ENCODE data around the gene UBE2D4. TPM values are rescaled to one million over a fixed set of nuclear protein-coding genes. Genes with fewer than 3 reads are reported as not detected.
"Not testable (repeated sequence)": the region's sequence is repeated elsewhere in the genome, so short reads cannot be mapped to it uniquely, and the experiment has no call there.

UBE2D4 gene
- total and polyA plus RNA-seq, 2 donors (not counting 3 experiments of a cell fraction or from before 2014, with no cell fraction given) = 11.3 to 19.8 TPM

DNA sequence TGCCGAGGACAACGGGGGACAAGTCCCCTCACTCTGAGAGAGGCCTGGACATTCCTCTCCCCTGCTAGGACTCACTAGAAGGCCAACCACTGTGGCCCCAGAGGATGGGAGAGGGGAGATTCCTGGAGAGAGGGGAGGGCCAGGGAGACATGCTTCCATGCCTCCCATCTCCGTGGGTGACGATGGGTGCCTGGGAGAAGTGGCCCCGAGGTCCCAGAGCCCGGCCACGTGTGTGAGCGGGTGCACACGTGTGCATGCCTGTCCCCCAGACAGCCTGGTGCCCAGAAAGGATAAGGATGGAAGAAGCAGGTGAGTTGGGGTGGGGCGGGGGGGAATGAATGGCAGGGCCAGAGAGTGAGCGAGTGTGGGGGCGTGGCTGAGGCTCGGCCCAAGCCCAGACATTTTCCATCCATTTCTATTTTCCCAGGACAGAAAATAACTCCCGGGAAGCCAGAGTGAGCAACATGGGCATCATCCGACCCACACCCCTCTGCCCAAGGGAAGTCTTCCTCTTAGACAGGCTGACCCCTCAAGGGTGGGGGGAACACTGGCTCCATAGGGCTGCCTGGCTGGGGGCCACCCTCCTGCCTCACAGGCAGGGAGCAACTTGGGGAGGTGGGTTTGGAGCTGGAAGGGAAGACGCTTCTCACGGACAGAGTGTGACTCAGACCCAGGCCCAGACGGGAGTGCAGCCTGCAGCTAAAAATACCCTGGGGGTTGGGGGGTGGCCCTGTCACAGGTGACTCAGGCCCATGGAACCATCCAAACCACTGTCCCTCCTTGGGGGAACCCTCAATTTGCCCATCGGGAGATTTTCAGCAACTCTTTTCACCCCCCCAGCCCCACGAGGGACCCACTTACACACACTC lies 42.2 kb downstream of the UBE2D4 start:
- H2AFZ ChIP-seq (ENCODE audit: low read depth, low read length); H3K4me1 ChIP-seq (ENCODE audit: control insufficient read depth, extremely low read depth, insufficient read depth, low read length); H3K79me2 ChIP-seq (ENCODE audit: control insufficient read depth, insufficient read depth, low read length); intact Hi-C loops (cut with micrococcal nuclease); H3K9me3 ChIP-seq (replicated peaks; ENCODE audit: control insufficient read depth, insufficient read depth, low read length); H3K27me3 ChIP-seq (ENCODE audit: control insufficient read depth in 2 of 2, insufficient read depth in 2 of 2, low read length in 2 of 2); H3K9ac ChIP-seq (replicated peaks; ENCODE audit: extremely low read depth, insufficient read depth, low read length); POLR2A ChIA-PET; CTCF ChIA-PET; H3K9me1 ChIP-seq (replicated peaks; ENCODE audit: control insufficient read depth, extremely low read depth, insufficient read depth, low read length); BruUV-seq (replicated peaks); H3K4me2 ChIP-seq (ENCODE audit: insufficient read depth, low read length); dilution Hi-C loops (cut with MboI; ENCODE audit: extremely low pct_ligation_motif_present, low sequenced_read_pairs); H3K27ac ChIP-seq (ENCODE audit: insufficient read depth, low read depth, low read length); FAIRE-seq; H4K20me1 ChIP-seq (replicated peaks; ENCODE audit: control insufficient read depth, extremely low read depth, insufficient read depth, low read length); H3K4me3 ChIP-seq (replicated peaks in 1 of 3; ENCODE audit: insufficient read depth in 1 of 3, low read depth in 1 of 3, low read length in 3 of 3); H3K36me3 ChIP-seq (ENCODE audit: control insufficient read depth in 2 of 2, extremely low read depth in 1 of 2, insufficient read depth in 2 of 2, low read length in 2 of 2); DNase-seq (ENCODE audit: low read depth, low spot score): not testable (repeated sequence)

DNA sequence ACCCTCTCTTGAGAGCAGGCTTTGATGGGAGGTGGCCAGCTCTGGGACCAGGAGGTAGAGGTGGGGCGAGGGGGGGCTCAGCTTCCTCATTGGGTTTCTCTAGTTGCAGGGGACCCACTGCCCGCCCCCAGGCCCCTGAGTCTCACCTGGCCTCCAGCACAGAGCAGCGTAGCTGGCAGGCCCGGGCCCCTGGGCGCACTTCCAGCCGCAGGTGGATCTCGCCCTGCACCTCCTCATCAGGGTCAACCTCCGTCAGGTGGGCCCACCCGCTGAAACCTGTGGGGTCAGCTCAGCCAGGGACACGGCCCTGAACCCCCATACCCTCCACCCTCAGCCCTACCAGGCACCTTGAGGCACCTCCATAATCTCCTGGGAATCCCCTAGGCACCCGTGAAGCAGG lies 43.4 kb downstream of the UBE2D4 start:
- BruUV-seq (replicated peaks); CTCF ChIA-PET: not testable (repeated sequence)

DNA sequence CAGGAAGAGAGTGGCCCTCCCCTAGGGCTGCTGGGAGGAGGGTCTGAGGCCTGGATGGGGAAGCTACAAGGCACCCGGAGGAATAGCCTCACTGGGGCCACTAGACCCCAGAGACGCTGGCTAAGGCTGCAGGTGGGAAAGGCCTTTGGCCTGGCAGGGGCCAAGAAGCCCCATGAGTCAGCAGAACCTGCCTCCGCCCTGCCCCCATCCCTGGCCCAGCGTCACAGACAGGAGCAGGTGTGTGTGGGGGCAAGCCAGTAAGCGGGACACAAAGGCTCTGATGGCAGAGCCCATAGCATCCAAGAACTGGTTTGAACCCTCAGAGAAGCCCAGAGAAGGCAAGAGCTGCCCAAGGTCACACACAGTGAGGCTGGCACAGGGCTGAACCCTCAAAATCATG lies 44.5 kb downstream of the UBE2D4 start:
- H3K4me2 ChIP-seq (ENCODE audit: insufficient read depth, low read length); H3K27ac ChIP-seq (ENCODE audit: insufficient read depth, low read depth, low read length); H3K9ac ChIP-seq (replicated peaks; ENCODE audit: extremely low read depth, insufficient read depth, low read length); BruUV-seq (replicated peaks); dilution Hi-C loops (cut with MboI; ENCODE audit: extremely low pct_ligation_motif_present, low sequenced_read_pairs); intact Hi-C loops (cut with micrococcal nuclease); H3K9me1 ChIP-seq (replicated peaks; ENCODE audit: control insufficient read depth, extremely low read depth, insufficient read depth, low read length); H2AFZ ChIP-seq (ENCODE audit: low read depth, low read length); POLR2A ChIA-PET; H3K4me3 ChIP-seq (replicated peaks in 1 of 3; ENCODE audit: insufficient read depth in 1 of 3, low read depth in 1 of 3, low read length in 3 of 3); DNase-seq (ENCODE audit: low read depth, low spot score); H3K27me3 ChIP-seq (ENCODE audit: control insufficient read depth in 2 of 2, insufficient read depth in 2 of 2, low read length in 2 of 2); H3K4me1 ChIP-seq (ENCODE audit: control insufficient read depth, extremely low read depth, insufficient read depth, low read length); H3K36me3 ChIP-seq (ENCODE audit: control insufficient read depth in 2 of 2, extremely low read depth in 1 of 2, insufficient read depth in 2 of 2, low read length in 2 of 2); FAIRE-seq; H3K9me3 ChIP-seq (replicated peaks; ENCODE audit: control insufficient read depth, insufficient read depth, low read length); CTCF ChIA-PET; H3K79me2 ChIP-seq (ENCODE audit: control insufficient read depth, insufficient read depth, low read length); H4K20me1 ChIP-seq (replicated peaks; ENCODE audit: control insufficient read depth, extremely low read depth, insufficient read depth, low read length): not testable (repeated sequence)

More for the DNA sequence above, 43.4 kb downstream of the UBE2D4 start:
- H3K36me3 ChIP-seq (ENCODE audit: control insufficient read depth in 2 of 2, extremely low read depth in 1 of 2, insufficient read depth in 2 of 2, low read length in 2 of 2); H2AFZ ChIP-seq (ENCODE audit: low read depth, low read length); H3K27ac ChIP-seq (ENCODE audit: insufficient read depth, low read depth, low read length); H3K9me1 ChIP-seq (replicated peaks; ENCODE audit: control insufficient read depth, extremely low read depth, insufficient read depth, low read length); H3K4me1 ChIP-seq (ENCODE audit: control insufficient read depth, extremely low read depth, insufficient read depth, low read length); H3K4me2 ChIP-seq (ENCODE audit: insufficient read depth, low read length); FAIRE-seq; H3K9ac ChIP-seq (replicated peaks; ENCODE audit: extremely low read depth, insufficient read depth, low read length); H3K79me2 ChIP-seq (ENCODE audit: control insufficient read depth, insufficient read depth, low read length); intact Hi-C loops (cut with micrococcal nuclease); dilution Hi-C loops (cut with MboI; ENCODE audit: extremely low pct_ligation_motif_present, low sequenced_read_pairs); POLR2A ChIA-PET; H3K4me3 ChIP-seq (replicated peaks in 1 of 3; ENCODE audit: insufficient read depth in 1 of 3, low read depth in 1 of 3, low read length in 3 of 3); DNase-seq (ENCODE audit: low read depth, low spot score); H3K27me3 ChIP-seq (ENCODE audit: control insufficient read depth in 2 of 2, insufficient read depth in 2 of 2, low read length in 2 of 2); H4K20me1 ChIP-seq (replicated peaks; ENCODE audit: control insufficient read depth, extremely low read depth, insufficient read depth, low read length); H3K9me3 ChIP-seq (replicated peaks; ENCODE audit: control insufficient read depth, insufficient read depth, low read length): not testable (repeated sequence)

DNA sequence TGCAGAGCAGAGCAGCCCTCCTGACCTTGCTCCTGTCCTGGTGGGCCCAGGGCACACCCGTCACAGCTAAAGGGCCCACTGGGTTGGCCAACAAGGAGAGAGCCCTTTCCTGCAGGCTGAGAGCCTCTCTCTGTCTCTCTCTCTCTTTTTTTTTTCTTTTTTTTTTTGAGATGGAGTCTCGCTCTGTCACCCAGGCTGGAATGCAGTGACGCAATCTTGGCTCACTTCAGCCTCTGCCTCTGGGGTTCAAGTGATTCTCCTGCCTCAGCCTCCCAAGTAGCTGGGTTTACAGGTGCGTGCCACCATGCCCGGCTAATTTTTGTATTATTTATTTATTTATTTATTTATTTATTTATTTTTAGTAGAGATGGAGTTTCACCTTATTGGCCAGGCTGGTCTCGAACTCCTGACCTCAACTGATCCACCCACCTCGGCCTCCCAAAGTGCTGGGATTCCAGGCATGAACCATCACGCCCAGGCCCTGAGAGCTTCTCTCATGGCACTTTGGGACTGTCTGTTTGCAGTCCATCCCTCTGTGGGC lies 47.9 kb downstream of the UBE2D4 start:
- BruUV-seq (replicated peaks); dilution Hi-C loops (cut with MboI; ENCODE audit: extremely low pct_ligation_motif_present, low sequenced_read_pairs); H3K4me3 ChIP-seq (replicated peaks in 1 of 3; ENCODE audit: insufficient read depth in 1 of 3, low read depth in 1 of 3, low read length in 3 of 3); POLR2A ChIA-PET; H3K4me2 ChIP-seq (ENCODE audit: insufficient read depth, low read length); H3K27me3 ChIP-seq (ENCODE audit: control insufficient read depth in 2 of 2, insufficient read depth in 2 of 2, low read length in 2 of 2); FAIRE-seq; H3K27ac ChIP-seq (ENCODE audit: insufficient read depth, low read depth, low read length); H3K4me1 ChIP-seq (ENCODE audit: control insufficient read depth, extremely low read depth, insufficient read depth, low read length); H4K20me1 ChIP-seq (replicated peaks; ENCODE audit: control insufficient read depth, extremely low read depth, insufficient read depth, low read length); CTCF ChIA-PET; H2AFZ ChIP-seq (ENCODE audit: low read depth, low read length); H3K9ac ChIP-seq (replicated peaks; ENCODE audit: extremely low read depth, insufficient read depth, low read length); H3K79me2 ChIP-seq (ENCODE audit: control insufficient read depth, insufficient read depth, low read length); intact Hi-C loops (cut with micrococcal nuclease); DNase-seq (ENCODE audit: low read depth, low spot score); H3K9me3 ChIP-seq (replicated peaks; ENCODE audit: control insufficient read depth, insufficient read depth, low read length); H3K9me1 ChIP-seq (replicated peaks; ENCODE audit: control insufficient read depth, extremely low read depth, insufficient read depth, low read length); H3K36me3 ChIP-seq (ENCODE audit: control insufficient read depth in 2 of 2, extremely low read depth in 1 of 2, insufficient read depth in 2 of 2, low read length in 2 of 2): not testable (repeated sequence)

All from endothelial cell of umbilical vein (primary cell).